Liver (tissue), 9 donors: ENCODE results near the gene COL26A1. TPM values are rescaled to one million over a fixed set of nuclear protein-coding genes. Genes with fewer than 3 reads are reported as not detected.

Source experiments
- DNase-seq: peaks from one replicate; pipeline ENCODE4 v3.0.0-alpha.2; 2017; ENCODE audit warnings: low spot score
- H3K27ac ChIP-seq, 2 donors: one replicate each; pipeline ENCODE4 v1.7.0; 2013; ENCODE audit warnings: inconsistent platforms in 2 of 2, low read length in 2 of 2, control low read depth in 1 of 2, low read depth in 1 of 2, mild to moderate bottlenecking in 1 of 2
- H3K27me3 ChIP-seq, 4 donors: one replicate each; pipeline versions ENCODE4 v1.6.1 to v1.7.0; 2013; ENCODE audit warnings: low read length in 3 of 4, inconsistent platforms in 1 of 4, mild to moderate bottlenecking in 1 of 4, moderate library complexity in 1 of 4; ENCODE audit not compliant: control insufficient read depth in 4 of 4, insufficient read depth in 4 of 4
- H3K36me3 ChIP-seq, 4 donors: one replicate each; pipeline versions ENCODE4 v1.6.1 to v1.7.0; 2013; ENCODE audit warnings: low read length in 3 of 4, mild to moderate bottlenecking in 3 of 4, low read depth in 1 of 4, moderate library complexity in 1 of 4; ENCODE audit not compliant: control insufficient read depth in 4 of 4, insufficient read depth in 3 of 4
- H3K4me1 ChIP-seq, 4 donors: one replicate each; pipeline versions ENCODE4 v1.6.1 to v1.7.0; 2013; ENCODE audit warnings: low read length in 3 of 4, mild to moderate bottlenecking in 3 of 4, moderate library complexity in 1 of 4; ENCODE audit not compliant: control insufficient read depth in 4 of 4, insufficient read depth in 4 of 4
- H3K4me3 ChIP-seq, 3 donors: one replicate each; pipeline versions ENCODE4 v1.6.1 to v1.7.0; 2013; ENCODE audit warnings: low read length in 3 of 3, control low read depth in 1 of 3, low read depth in 1 of 3, mild to moderate bottlenecking in 1 of 3
- H3K9ac ChIP-seq, 2 donors: one replicate each; pipeline ENCODE4 v1.7.0; 2013; ENCODE audit warnings: low read length in 2 of 2, mild to moderate bottlenecking in 2 of 2, moderate library complexity in 2 of 2, control low read depth in 1 of 2, low read depth in 1 of 2
- H3K9me3 ChIP-seq, 4 donors: one replicate each; pipeline versions ENCODE4 v1.6.1 to v1.7.0; 2013; ENCODE audit warnings: low read length in 3 of 4; ENCODE audit not compliant: control insufficient read depth in 4 of 4
- ATF3 ChIP-seq: IDR thresholded peaks from 2 replicates; pipeline ENCODE4 v1.6.1; 2016; ENCODE audit warnings: antibody characterized with exemption
- CTCF ChIP-seq: fragments of 150-350 bp; IDR thresholded peaks from 2 replicates; pipeline ENCODE4 v1.5.1; 2017; ENCODE audit warnings: improper control_type of control experiment, low read depth, low read length; ENCODE audit not compliant: missing input control
- EGR1 ChIP-seq, 2 donors: IDR thresholded peaks; 2 replicates each; pipeline ENCODE4 v1.6.1; 2016 to 2018; ENCODE audit warnings: antibody characterized with exemption in 2 of 2, low read depth in 2 of 2
- FOXA1 ChIP-seq: IDR thresholded peaks from 2 replicates; pipeline ENCODE4 v1.6.1; 2016; ENCODE audit warnings: antibody characterized with exemption
- FOXA2 ChIP-seq: IDR thresholded peaks from 2 replicates; pipeline ENCODE4 v1.6.1; 2016; ENCODE audit warnings: antibody characterized with exemption
- GABPA ChIP-seq, 2 donors: IDR thresholded peaks in 1 of 2; conservative IDR thresholded peaks in 1 of 2; 2 replicates each; pipeline ENCODE4 v1.6.1; 2016; ENCODE audit warnings: antibody characterized with exemption in 2 of 2, mild to moderate bottlenecking in 1 of 2, moderate library complexity in 1 of 2
- HNF4A ChIP-seq, 2 donors: conservative IDR thresholded peaks; 2 replicates each; pipeline ENCODE4 v1.6.1; 2016; ENCODE audit warnings: antibody characterized with exemption in 2 of 2, mild to moderate bottlenecking in 2 of 2
- HNF4G ChIP-seq: IDR thresholded peaks from 2 replicates; pipeline ENCODE4 v1.6.1; 2016; ENCODE audit warnings: antibody characterized with exemption
- JUND ChIP-seq, 2 donors: IDR thresholded peaks; 2 replicates each; pipeline ENCODE4 v1.6.1; 2016; ENCODE audit warnings: antibody characterized with exemption in 2 of 2
- MAX ChIP-seq: IDR thresholded peaks from 2 replicates; pipeline ENCODE4 v1.6.1; 2016; ENCODE audit warnings: antibody characterized with exemption
- NR2F2 ChIP-seq: IDR thresholded peaks from 2 replicates; pipeline ENCODE4 v1.6.1; 2016; ENCODE audit warnings: antibody characterized with exemption
- RAD21 ChIP-seq, 2 donors: IDR thresholded peaks; 2 replicates each; pipeline ENCODE4 v1.6.1; 2016; ENCODE audit warnings: antibody characterized with exemption in 2 of 2, mild to moderate bottlenecking in 2 of 2
- REST ChIP-seq: IDR thresholded peaks from 2 replicates; pipeline ENCODE4 v1.6.1; 2016; ENCODE audit warnings: antibody characterized with exemption, mild to moderate bottlenecking
- RXRA ChIP-seq, 2 donors: IDR thresholded peaks; 2 replicates each; pipeline ENCODE4 v1.6.1; 2017 to 2018; ENCODE audit warnings: antibody characterized with exemption in 2 of 2, mild to moderate bottlenecking in 1 of 2
- TAF1 ChIP-seq: conservative IDR thresholded peaks from 2 replicates; pipeline ENCODE4 v1.6.1; 2016; ENCODE audit warnings: antibody characterized with exemption, mild to moderate bottlenecking
- YY1 ChIP-seq: IDR thresholded peaks from 2 replicates; pipeline ENCODE4 v1.6.1; 2016; ENCODE audit warnings: antibody characterized with exemption, mild to moderate bottlenecking
- ZBTB33 ChIP-seq: IDR thresholded peaks from 2 replicates; pipeline ENCODE4 v1.6.1; 2016; ENCODE audit warnings: antibody characterized with exemption
- whole genome bisulfite sequencing: extraction: QIAGEN DNeasy Blood & Tissue Kit; methylation state at CpG from one replicate; pipeline ENCODE4 v1.1.7; 2013; 5-methylcytosine and 5-hydroxymethylcytosine counted together
- polyA plus RNA-seq, 2 donors: library from polyadenylated mRNA; stranded (reverse) in 1 of 2; unstranded in 1 of 2; fragments of 200-250 nt in 1 of 2; fragments of >200 nt in 1 of 2; fragmentation: Nextera tagmentation in 1 of 2; extraction: Ambion mirVana in 1 of 2; gene quantifications; one replicate each; pipeline versions ENCODE4 v1.2.1 to v1.2.3, GENCODE V29; 2013 to 2015
- total RNA-seq, 2 donors: library from RNA; depleted of rRNA; stranded (reverse); fragments of >200 nt; gene quantifications; one replicate each; pipeline ENCODE4 v1.2.3, GENCODE V29; 2014
- donor health status: healthy.
- donor health status: healthy.
- donor health status: healthy.
- donor health status: healthy.
- donor health status: healthy.

The COL26A1 gene
- total and polyA plus RNA-seq, 4 donors, result 0.76 to 1.8 (median 0.96) TPM

- TF ChIP-seq JUND (IDR thresholded peaks at IDR 0.05) (no peak), YY1 (no peak), HNF4G (no peak), ZBTB33 (no peak), RXRA (IDR thresholded peaks at IDR 0.05) (no peak), HNF4A (conservative IDR thresholded peaks at IDR 0.05) (no peak), GABPA (IDR thresholded peaks at IDR 0.05 in 1 of 2, conservative IDR thresholded peaks at IDR 0.05 in 1 of 2) (no peak), EGR1 (IDR thresholded peaks at IDR 0.05; ENCODE audit: low read depth in 2 of 2) (no peak), NR2F2 (no peak), MAX (no peak), REST (no peak), ATF3 (no peak), TAF1 (no peak), RAD21 (IDR thresholded peaks at IDR 0.05) (no peak), CTCF (no peak), FOXA1 (no peak)
- Histone ChIP-seq H3K4me3 (no peak overlapping the region), H3K9me3 (peaks cover 0 to 14% (median 6%) of the 10 kb centered on the region in 4 donors), H3K4me1 (peaks cover 0 to 1% (median 0%) of the 10 kb centered on the region in 4 donors), H3K27me3 (no peaks in the 10 kb centered on the region), H3K27ac (no peak overlapping the region), H3K36me3 (no peaks in the 10 kb centered on the region), H3K9ac (no peak overlapping the region)
- DNase-seq, result no peak
- 93% methylated on average over 7 of the region's 7 CpGs for WGBS
Observed at GRCh38 chr7:101580596-101580995, 217.9 kb downstream of the COL26A1 start.

- Histone ChIP-seq H3K4me1 (peaks cover 0 to 1% (median 0%) of the 10 kb centered on the region in 4 donors), H3K27me3 (no peaks in the 10 kb centered on the region), H3K9me3 (peaks cover 0 to 14% (median 6%) of the 10 kb centered on the region in 4 donors), H3K36me3 (no peaks in the 10 kb centered on the region), H3K9ac (no peak overlapping the region), H3K27ac (no peak overlapping the region), H3K4me3 (no peak overlapping the region)
- DNase-seq, result no peak
- 66% methylated on average over 10 of the region's 10 CpGs for WGBS
- TF ChIP-seq REST (no peak), ZBTB33 (no peak), MAX (no peak), ATF3 (no peak), NR2F2 (no peak), HNF4G (no peak), FOXA2 (no peak), JUND (IDR thresholded peaks at IDR 0.05) (no peak)
Observed at GRCh38 chr7:101581891-101582290, 219.2 kb downstream of the COL26A1 start.
